ENCODE results near the gene REC114. TPM values are rescaled to one million over a fixed set of nuclear protein-coding genes. Genes with fewer than 3 reads are reported as not detected.

Gene REC114
- total and polyA plus RNA-seq, 2 of the 8 experiments (the other 6 are each of a cell fraction or from before 2014, with no cell fraction given) = 0.12 TPM; not detected in 1

DNA sequence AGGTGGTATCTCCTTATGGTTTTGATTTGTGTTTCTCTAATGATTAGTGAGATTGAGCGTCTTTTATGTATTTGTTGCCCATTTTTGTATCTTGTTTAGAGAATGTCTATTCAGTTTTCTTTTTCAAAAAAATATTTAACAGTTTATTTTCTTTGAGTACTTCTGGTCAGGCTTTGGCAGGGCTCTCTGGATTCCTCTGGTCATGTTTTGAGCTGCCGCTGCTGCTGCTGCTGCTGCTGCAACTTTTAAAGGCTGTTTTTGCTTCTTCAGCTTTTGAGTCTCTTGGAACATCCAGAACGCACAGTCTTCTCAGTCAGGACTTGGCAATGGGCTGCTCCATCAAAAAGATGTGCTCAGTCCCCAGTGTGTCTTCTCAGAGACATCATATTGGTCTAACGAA lies 40.1 kb downstream of the REC114 start:
- FAIRE-seq (no peak), DNase-seq (ENCODE audit: low read depth in 1 of 2, low spot score in 2 of 2) (no peak)
- H4K91ac ChIP-seq (replicated peaks; ENCODE audit: insufficient read length, low read length) = no peak overlapping the region
- no peaks in the 10 kb centered on the region for H3K79me1 ChIP-seq (ENCODE audit: low read depth, low read length)
- H2BK120ac ChIP-seq (replicated peaks; ENCODE audit: low read depth, low read length) = no peak overlapping the region
- no peak overlapping the region for H3K9ac ChIP-seq (replicated peaks in 1 of 4; ENCODE audit: extremely low read depth in 1 of 4, low read depth in 3 of 4, low read length in 3 of 4)
- H2AK5ac ChIP-seq (ENCODE audit: low read depth, low read length) = no peak overlapping the region
- POLR2A ChIA-PET (ENCODE audit: partially characterized antibody) = interaction anchor here (0.6 kb wide), 1 partner anchor 14 kb away, joined by 3 read pairs; no protein-coding TSS in a partner anchor
- no peaks in the 10 kb centered on the region for H4K20me1 ChIP-seq (replicated peaks in 1 of 2; ENCODE audit: control insufficient read depth in 1 of 2, insufficient read depth in 2 of 2, low read length in 2 of 2)
- no peaks in the 10 kb centered on the region for H3K4me1 ChIP-seq (replicated peaks in 1 of 4; ENCODE audit: control insufficient read depth in 3 of 4, insufficient read depth in 4 of 4, low read length in 3 of 4)
- no peak overlapping the region for H3K56ac ChIP-seq (replicated peaks; ENCODE audit: insufficient read length, low read depth, low read length)
- no peak overlapping the region for H3K4ac ChIP-seq (replicated peaks; ENCODE audit: insufficient read length, low read depth, low read length)
- H3K27ac ChIP-seq (ENCODE audit: low read depth, low read length) = no peak overlapping the region
- H3K14ac ChIP-seq (ENCODE audit: insufficient read length) = no peak overlapping the region
- H3K36me3 ChIP-seq (ENCODE audit: control insufficient read depth in 2 of 4, insufficient read depth in 4 of 4, low read length in 3 of 4) = no peaks in the 10 kb centered on the region
- H3K9me3 ChIP-seq (ENCODE audit: insufficient read depth in 2 of 2, low read depth in 1 of 2, low read length in 1 of 2) = no peaks in the 10 kb centered on the region
- no peak overlapping the region for H2BK20ac ChIP-seq (ENCODE audit: low read length)
- no peak overlapping the region for H4K5ac ChIP-seq (ENCODE audit: insufficient read length, low read depth, low read length)
- no peak overlapping the region for H2BK5ac ChIP-seq (ENCODE audit: low read depth, low read length)
- no peaks in the 10 kb centered on the region for H3K79me2 ChIP-seq (ENCODE audit: control insufficient read depth in 1 of 2, insufficient read depth in 2 of 2, low read length in 2 of 2)
- H3K27me3 ChIP-seq (replicated peaks in 1 of 4; ENCODE audit: control insufficient read depth in 3 of 4, extremely low read depth in 1 of 4, insufficient read depth in 3 of 4, low read length in 3 of 4) = no peaks in the 10 kb centered on the region
- CTCF ChIA-PET (ENCODE audit: partially characterized antibody) = no interaction called here
- no peak overlapping the region for H3K18ac ChIP-seq (ENCODE audit: extremely low read depth, low read length)
- WGBS, 2 experiments (ENCODE audit: extremely low coverage in 1 of 2, insufficient coverage in 1 of 2, insufficient read length in 1 of 2, insufficient replicate concordance in 2 of 2, low coverage in 1 of 2, low lambda C conversion rate in 2 of 2, missing lambda C conversion rate in 1 of 2) = 93% methylated on average over 4 of the region's 4 CpGs; no CpG with 5 or more reads in 1 of the 2 experiments
- H4K8ac ChIP-seq (ENCODE audit: extremely low read depth, insufficient read depth, low read length) = no peak overlapping the region
- no peak overlapping the region for H3K23ac ChIP-seq (ENCODE audit: insufficient read length)
- H3K4me2 ChIP-seq (ENCODE audit: insufficient read depth in 1 of 2, low read depth in 2 of 2, low read length in 2 of 2) = no peak overlapping the region
- H2AFZ ChIP-seq (ENCODE audit: low read length) = no peak overlapping the region
- no peaks in the 10 kb centered on the region for H3K23me2 ChIP-seq (ENCODE audit: low read depth, low read length)
- no peak overlapping the region for H2BK15ac ChIP-seq (ENCODE audit: low read length)
- H2BK12ac ChIP-seq (ENCODE audit: low read depth, low read length) = no peak overlapping the region
- no peak overlapping the region for H3K4me3 ChIP-seq (ENCODE audit: extremely low read depth in 1 of 4, insufficient read depth in 2 of 4, low read depth in 3 of 4, low read length in 4 of 4)
- TF ChIP-seq KDM4A (IDR thresholded peaks at IDR 0.05; ENCODE audit: low read depth, low read length, severe bottlenecking) (no peak), BACH1 (IDR thresholded peaks at IDR 0.05; ENCODE audit: low read length) (no peak), POLR2AphosphoS5 (IDR thresholded peaks at IDR 0.05; ENCODE audit: low read depth, low read length) (no peak), GABPA (IDR thresholded peaks at IDR 0.05; ENCODE audit: borderline replicate concordance, insufficient read depth, low read length) (no peak), POU5F1 (IDR thresholded peaks at IDR 0.05; ENCODE audit: low read depth, low read length) (no peak), CHD1 (IDR thresholded peaks at IDR 0.05; ENCODE audit: low read depth, low read length) (no peak), TAF1 (IDR thresholded peaks at IDR 0.05; ENCODE audit: low read depth, low read length) (no peak)
- TF ChIP-seq, protein P1, sequence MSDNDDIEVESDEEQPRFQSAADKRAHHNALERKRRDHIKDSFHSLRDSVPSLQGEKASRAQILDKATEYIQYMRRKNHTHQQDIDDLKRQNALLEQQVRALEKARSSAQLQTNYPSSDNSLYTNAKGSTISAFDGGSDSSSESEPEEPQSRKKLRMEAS (IDR thresholded peaks at IDR 0.05) = no peak
- TF ChIP-seq, protein P2, sequence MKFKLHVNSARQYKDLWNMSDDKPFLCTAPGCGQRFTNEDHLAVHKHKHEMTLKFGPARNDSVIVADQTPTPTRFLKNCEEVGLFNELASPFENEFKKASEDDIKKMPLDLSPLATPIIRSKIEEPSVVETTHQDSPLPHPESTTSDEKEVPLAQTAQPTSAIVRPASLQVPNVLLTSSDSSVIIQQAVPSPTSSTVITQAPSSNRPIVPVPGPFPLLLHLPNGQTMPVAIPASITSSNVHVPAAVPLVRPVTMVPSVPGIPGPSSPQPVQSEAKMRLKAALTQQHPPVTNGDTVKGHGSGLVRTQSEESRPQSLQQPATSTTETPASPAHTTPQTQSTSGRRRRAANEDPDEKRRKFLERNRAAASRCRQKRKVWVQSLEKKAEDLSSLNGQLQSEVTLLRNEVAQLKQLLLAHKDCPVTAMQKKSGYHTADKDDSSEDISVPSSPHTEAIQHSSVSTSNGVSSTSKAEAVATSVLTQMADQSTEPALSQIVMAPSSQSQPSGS (IDR thresholded peaks at IDR 0.05; ENCODE audit: low read length) = no peak
- TF ChIP-seq, protein P3, sequence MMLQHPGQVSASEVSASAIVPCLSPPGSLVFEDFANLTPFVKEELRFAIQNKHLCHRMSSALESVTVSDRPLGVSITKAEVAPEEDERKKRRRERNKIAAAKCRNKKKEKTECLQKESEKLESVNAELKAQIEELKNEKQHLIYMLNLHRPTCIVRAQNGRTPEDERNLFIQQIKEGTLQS (IDR thresholded peaks at IDR 0.05; ENCODE audit: insufficient read depth, low read depth, low read length) = no peak
- TF ChIP-seq, protein P4, sequence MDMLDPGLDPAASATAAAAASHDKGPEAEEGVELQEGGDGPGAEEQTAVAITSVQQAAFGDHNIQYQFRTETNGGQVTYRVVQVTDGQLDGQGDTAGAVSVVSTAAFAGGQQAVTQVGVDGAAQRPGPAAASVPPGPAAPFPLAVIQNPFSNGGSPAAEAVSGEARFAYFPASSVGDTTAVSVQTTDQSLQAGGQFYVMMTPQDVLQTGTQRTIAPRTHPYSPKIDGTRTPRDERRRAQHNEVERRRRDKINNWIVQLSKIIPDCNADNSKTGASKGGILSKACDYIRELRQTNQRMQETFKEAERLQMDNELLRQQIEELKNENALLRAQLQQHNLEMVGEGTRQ (IDR thresholded peaks at IDR 0.05; ENCODE audit: low read length) = no peak
